Esophagus squamous epithelium (tissue), 5 donors: ENCODE measurements around the gene NECAB2. TPM values are rescaled to one million over a fixed set of nuclear protein-coding genes. Genes with fewer than 3 reads are reported as not detected.

Experiments
- DNase-seq: peaks from one replicate; lab custom pipeline; 2025; lab: John Stamatoyannopoulos, UW
- H3K27ac ChIP-seq, 4 donors: fragments of 200-600 bp; sonication (generic); one replicate each; pipeline ENCODE4 v1.5.1; 2016 to 2019; ENCODE audit warnings: mild to moderate bottlenecking in 1 of 4
- H3K27me3 ChIP-seq, 4 donors: fragments of 200-600 bp; sonication (generic); 1 replicate in 3 of 4; 2 replicates in 1 of 4; pipeline versions ENCODE4 v1.5.1 to v1.6.0; 2017 to 2021; ENCODE audit warnings: antibody characterized with exemption in 1 of 4
- H3K36me3 ChIP-seq, 3 donors: fragments of 200-600 bp; sonication (generic); one replicate each; pipeline ENCODE4 v1.5.1; 2016 to 2019
- H3K4me1 ChIP-seq, 3 donors: fragments of 200-600 bp; sonication (generic); one replicate each; pipeline ENCODE4 v1.5.1; 2017 to 2019
- H3K4me3 ChIP-seq, 4 donors: fragments of 200-600 bp; sonication (generic); 1 replicate in 3 of 4; 2 replicates in 1 of 4; pipeline ENCODE4 v1.5.1; 2016 to 2019; ENCODE audit warnings: mild to moderate bottlenecking in 2 of 4, moderate library complexity in 1 of 4
- H3K9me3 ChIP-seq, 3 donors: fragments of 200-600 bp; sonication (generic); one replicate each; pipeline ENCODE4 v1.5.1; 2016 to 2019
- CTCF ChIP-seq, 6 experiments: fragments of 450-650 bp in 4 of 6; fragments of 200-600 bp in 2 of 6; sonication (generic) in 2 of 6; IDR thresholded peaks; one replicate each; pipeline ENCODE4 v1.5.1; 2016 to 2019; ENCODE audit warnings: antibody characterized with exemption in 6 of 6, mild to moderate bottlenecking in 4 of 6, moderate library complexity in 4 of 6
- POLR2A ChIP-seq, 4 donors: fragments of 450-650 bp; IDR thresholded peaks; one replicate each; pipeline ENCODE4 v1.6.1; 2017; ENCODE audit warnings: antibody characterized with exemption in 4 of 4, mild to moderate bottlenecking in 4 of 4, moderate library complexity in 3 of 4
- WGBS, 2 donors: methylation state at CpG; one replicate each; pipeline ENCODE4 v1.1.5; 2018; 5-methylcytosine and 5-hydroxymethylcytosine counted together
- intact Hi-C: fragments of 100-400 bp; cut with DNase I; formaldehyde crosslinking; loops from one replicate; pipeline ENCODE4 v1.15.0; 2022
- total RNA-seq, 4 donors: library from RNA; depleted of rRNA; stranded (reverse); fragments of >200 nt; gene quantifications; one replicate each; pipeline ENCODE4 v1.1.0, GENCODE V29; 2016
- donor health status: DM: yes; HTN: yes; CAD: no.

NECAB2 gene
- total RNA-seq, 4 donors from 2014 or later: not detected

GRCh38 chr16:84026606-84027005 lies 58.6 kb downstream of the NECAB2 start:
- Histone ChIP-seq H3K27ac (no peak overlapping the region), H3K36me3 (no peaks in the 10 kb centered on the region), H3K27me3 (peaks cover 0 to 48% (median 0%) of the 10 kb centered on the region in 4 donors), H3K9me3 (peaks cover 0 to 4% (median 0%) of the 10 kb centered on the region in 3 donors), H3K4me3 (no peak overlapping the region), H3K4me1 (peaks cover 0 to 13% (median 0%) of the 10 kb centered on the region in 3 donors)
- 70 to 71% methylated on average over 8 to 10 of the region's 10 CpGs for WGBS, 2 donors
- intact Hi-C loops: no loop called here
- TF ChIP-seq POLR2A (IDR thresholded peaks at IDR 0.05) (no peak), CTCF (IDR thresholded peaks at IDR 0.05) (no peak)
- no peak for DNase-seq

GRCh38 chr16:84027625-84028024 lies 59.6 kb downstream of the NECAB2 start:
- no peak for DNase-seq
- no peak for TF ChIP-seq POLR2A (IDR thresholded peaks at IDR 0.05)
- no peaks in the 10 kb centered on the region for H3K36me3 ChIP-seq
- peaks cover 0 to 51% (median 0%) of the 10 kb centered on the region in 4 donors for H3K27me3 ChIP-seq
- H3K4me1 ChIP-seq: peaks cover 0 to 13% (median 0%) of the 10 kb centered on the region in 3 donors
- intact Hi-C loops: no loop called here
- 67 to 68% methylated on average over 6 to 10 of the region's 15 CpGs for WGBS, 2 donors
- no peak overlapping the region for H3K27ac ChIP-seq
- H3K9me3 ChIP-seq: no peaks in the 10 kb centered on the region
- no peak overlapping the region for H3K4me3 ChIP-seq

GRCh38 chr16:84029297-84030047 lies 61.4 kb downstream of the NECAB2 start:
- TF ChIP-seq CTCF (IDR thresholded peaks at IDR 0.05): no peak
- TF ChIP-seq POLR2A (IDR thresholded peaks at IDR 0.05): no peak
- H3K4me1 ChIP-seq: peaks cover 0 to 8% (median 0%) of the 10 kb centered on the region in 3 donors
- WGBS, 2 donors: 53 to 63% methylated on average over 11 to 12 of the region's 14 CpGs
- H3K27ac ChIP-seq: no peak overlapping the region
- H3K36me3 ChIP-seq: no peaks in the 10 kb centered on the region
- no peak for DNase-seq
- no peaks in the 10 kb centered on the region for H3K9me3 ChIP-seq
- intact Hi-C loops: no loop called here
- peaks cover 0 to 41% (median 0%) of the 10 kb centered on the region in 4 donors for H3K27me3 ChIP-seq
- no peak overlapping the region for H3K4me3 ChIP-seq

- H3K9me3 ChIP-seq: peaks cover 0 to 10% (median 0%) of the 10 kb centered on the region in 3 donors
- H3K4me3 ChIP-seq: no peak overlapping the region
- H3K4me1 ChIP-seq: no peaks in the 10 kb centered on the region
- DNase-seq: no peak
- H3K27ac ChIP-seq: no peak overlapping the region
- peaks cover 0 to 33% (median 0%) of the 10 kb centered on the region in 4 donors for H3K27me3 ChIP-seq
- TF ChIP-seq POLR2A (IDR thresholded peaks at IDR 0.05) (no peak), CTCF (IDR thresholded peaks at IDR 0.05) (no peak)
- WGBS, 2 donors: 90% methylated on average over 4 of the region's 17 CpGs; no CpG with 5 or more reads in 1 of the 2 donors
- H3K36me3 ChIP-seq: no peaks in the 10 kb centered on the region
- intact Hi-C loops: no loop called here
Measured at GRCh38 chr16:84031556-84031955, 63.5 kb downstream of the NECAB2 start.

- TF ChIP-seq POLR2A (IDR thresholded peaks at IDR 0.05): no peak
- TF ChIP-seq CTCF (IDR thresholded peaks at IDR 0.05): no peak
- 61% methylated on average over 9 to 14 of the region's 15 CpGs for WGBS, 2 donors
- Histone ChIP-seq H3K27me3 (peaks cover 0 to 34% (median 0%) of the 10 kb centered on the region in 4 donors), H3K4me3 (no peak overlapping the region), H3K36me3 (no peaks in the 10 kb centered on the region), H3K9me3 (peaks cover 0 to 10% (median 0%) of the 10 kb centered on the region in 3 donors), H3K4me1 (no peaks in the 10 kb centered on the region), H3K27ac (no peak overlapping the region)
- no peak for DNase-seq
- intact Hi-C loops: no loop called here
Measured at GRCh38 chr16:84032458-84033178, 64.6 kb downstream of the NECAB2 start.
